GM12878 (cell line): ENCODE results near the gene DESI1. TPM values are rescaled to one million over a fixed set of nuclear protein-coding genes. Genes with fewer than 3 reads are reported as not detected.

Source experiments
- ATAC-seq: fragments of 200-7000 bp; cut with Tn5 transposase; 3 replicates; pipeline ENCODE4 v1.9.1; 2020; ENCODE audit warnings: mild to moderate bottlenecking, moderate library complexity
- BruUV-seq: library from RNA; stranded (reverse); fragments of 400-500 nt; replicated peaks from 2 replicates; lab custom pipeline; 2021; lab: Mats Ljungman, UMichigan
- CTCF ChIA-PET: fragments of 300-600 bp; sonication (Branson Sonifier 250); formaldehyde crosslinking; extraction: SDS; loops from one replicate; lab custom pipeline; 2021; ENCODE audit warnings: inconsistent platforms; lab: Yijun Ruan, JAX
- POLR2A ChIA-PET: fragments of 350-600 bp; formaldehyde crosslinking; extraction: SDS; loops from one replicate; lab custom pipeline; 2021; ENCODE audit warnings: inconsistent platforms; lab: Charles Lee
- RAD21 ChIA-PET: fragments of 300-600 bp; sonication (Branson Sonifier 250); formaldehyde crosslinking; loops from one replicate; lab custom pipeline; 2023; ENCODE audit warnings: antibody characterized with exemption; ENCODE audit not compliant: unreplicated experiment; lab: Charles Lee
- SMC1A ChIA-PET: fragments of 300-600 bp; sonication (Branson Sonifier 250); formaldehyde crosslinking; loops from one replicate; lab custom pipeline; 2023; ENCODE audit not compliant: unreplicated experiment, uncharacterized antibody; lab: Charles Lee
- DNase-seq: peaks from one replicate; pipeline ENCODE4 v3.0.0-alpha.2; 2011; ENCODE audit warnings: low read depth, low spot score
- FAIRE-seq: peaks from 3 replicates; lab custom pipeline; 2011; peaks lifted over from hg19 to GRCh38; lab: Jason Lieb, UNC
- H2AFZ ChIP-seq: 2 replicates; pipeline ENCODE4 v1.6.0; 2011; ENCODE audit warnings: low read depth, low read length, control low read depth; ENCODE audit not compliant: control insufficient read depth
- H3K27ac ChIP-seq: 2 replicates; pipeline ENCODE4 v1.5.1; 2011; ENCODE audit warnings: control low read depth; ENCODE audit not compliant: control insufficient read depth, insufficient read depth
- H3K27me3 ChIP-seq, 2 experiments: replicated peaks in 1 of 2; 2 replicates each; pipeline versions ENCODE4 v1.6.0 to v1.6.1; 2011; ENCODE audit warnings: low read length in 1 of 2; ENCODE audit not compliant: control insufficient read depth in 2 of 2, insufficient read depth in 2 of 2
- H3K36me3 ChIP-seq, 2 experiments: 2 replicates each; pipeline ENCODE4 v1.5.1; 2011; ENCODE audit warnings: low read length in 1 of 2; ENCODE audit not compliant: control insufficient read depth in 2 of 2, insufficient read depth in 2 of 2
- H3K4me1 ChIP-seq: 2 replicates; pipeline ENCODE4 v1.6.1; 2011; ENCODE audit warnings: mild to moderate bottlenecking, low read length, moderate library complexity, mixed read lengths; ENCODE audit not compliant: control insufficient read depth, insufficient read depth
- H3K4me2 ChIP-seq: 2 replicates; pipeline ENCODE4 v1.6.0; 2011; ENCODE audit warnings: control low read depth; ENCODE audit not compliant: control insufficient read depth, insufficient read depth
- H3K4me3 ChIP-seq: fragments of 200-600 bp; sonication (generic); 2 replicates; pipeline ENCODE4 v1.5.1; 2016
- H3K79me2 ChIP-seq: 2 replicates; pipeline ENCODE4 v1.6.0; 2011; ENCODE audit warnings: low read length; ENCODE audit not compliant: control insufficient read depth, insufficient read depth
- H3K9ac ChIP-seq: 2 replicates; pipeline ENCODE4 v1.8.0; 2011; ENCODE audit warnings: low read length, control low read depth, mixed read lengths; ENCODE audit not compliant: control insufficient read depth, insufficient read depth
- H3K9me3 ChIP-seq: replicated peaks from 3 replicates; pipeline ENCODE4 v1.5.1; 2011; ENCODE audit warnings: mild to moderate bottlenecking, low read length; ENCODE audit not compliant: control insufficient read depth, insufficient read depth
- H4K20me1 ChIP-seq: 2 replicates; pipeline ENCODE4 v1.6.0; 2011; ENCODE audit not compliant: control insufficient read depth, insufficient read depth
- CHD4 ChIP-seq: fragments of 200-600 bp; sonication (generic); IDR thresholded peaks from 2 replicates; pipeline ENCODE4 v1.6.1; 2016; ENCODE audit warnings: mild to moderate bottlenecking
- HCFC1 ChIP-seq: fragments of 150-350 bp; IDR thresholded peaks from 2 replicates; pipeline ENCODE4 v1.6.1; 2014; ENCODE audit warnings: low read length
- HDAC6 ChIP-seq: fragments of 200-600 bp; sonication (generic); IDR thresholded peaks from one replicate; pipeline ENCODE4 v1.8.0; 2017; ENCODE audit warnings: antibody characterized with exemption; ENCODE audit not compliant: unreplicated experiment
- IRF5 ChIP-seq: fragments of 450-650 bp; IDR thresholded peaks from 2 replicates; pipeline ENCODE4 v1.6.1; 2017; ENCODE audit warnings: borderline replicate concordance
- JUNB ChIP-seq: IDR thresholded peaks from 2 replicates; pipeline ENCODE4 v1.6.1; 2016; ENCODE audit warnings: antibody characterized with exemption, mild to moderate bottlenecking
- MXI1 ChIP-seq: fragments of 150-350 bp; IDR thresholded peaks from 2 replicates; pipeline ENCODE4 v1.6.1; 2011; ENCODE audit warnings: low read depth, mild to moderate bottlenecking, inconsistent platforms, low read length, improper control_type of control experiment
- NBN ChIP-seq: fragments of 450-650 bp; IDR thresholded peaks from 2 replicates; pipeline ENCODE4 v1.6.1; 2016
- NFYA ChIP-seq: IDR thresholded peaks from 2 replicates; pipeline ENCODE4 v1.6.1; 2011; ENCODE audit warnings: low read depth, mild to moderate bottlenecking, low read length, improper control_type of control experiment, borderline replicate concordance
- POLR2A ChIP-seq: IDR thresholded peaks from 2 replicates; pipeline ENCODE4 v1.6.1; 2011; ENCODE audit warnings: low read depth, mild to moderate bottlenecking, low read length
- RB1 ChIP-seq: fragments of 450-650 bp; formaldehyde crosslinking; IDR thresholded peaks from 2 replicates; pipeline ENCODE4 v1.6.1; 2017; ENCODE audit warnings: mild to moderate bottlenecking, borderline replicate concordance
- SRF ChIP-seq, 2 experiments: IDR thresholded peaks; 2 replicates each; pipeline ENCODE4 v1.6.1; 2011; ENCODE audit warnings: low read depth in 2 of 2, low read length in 2 of 2, mild to moderate bottlenecking in 1 of 2, moderate library complexity in 1 of 2
- STAT3 ChIP-seq: IDR thresholded peaks from 2 replicates; pipeline ENCODE4 v1.6.1; 2011; ENCODE audit warnings: low read depth, low read length, improper control_type of control experiment
- USF1 ChIP-seq: IDR thresholded peaks from 2 replicates; pipeline ENCODE4 v1.6.1; 2011; ENCODE audit warnings: borderline replicate concordance, low read depth, mild to moderate bottlenecking, moderate library complexity, mixed read lengths, low read length; ENCODE audit not compliant: insufficient read depth; ENCODE audit errors: extremely low read length
- ZZZ3 ChIP-seq: IDR thresholded peaks from 2 replicates; pipeline ENCODE4 v1.6.1; 2011; ENCODE audit warnings: low read depth; ENCODE audit not compliant: control insufficient read depth, insufficient read length
- WGBS: methylation state at CpG from one replicate; pipeline ENCODE4 v1.1.6; 2016; ENCODE audit warnings: low lambda C conversion rate; ENCODE audit not compliant: insufficient replicate concordance, insufficient coverage; ENCODE audit errors: missing lambda C conversion rate; 5-methylcytosine and 5-hydroxymethylcytosine counted together
- in situ Hi-C: fragments of 300-500 bp; cut with MboI; formaldehyde crosslinking; loops from 9 replicates; pipeline ENCODE4 v1.14.3; 2018; ENCODE audit warnings: mixed read lengths
- intact Hi-C: fragments of 100-400 bp; cut with micrococcal nuclease; formaldehyde crosslinking; loops from one replicate; pipeline ENCODE4 v1.14.2; 2022; ENCODE audit not compliant: unreplicated experiment
- polyA plus RNA-seq, 11 experiments: library from polyadenylated mRNA; depleted of rRNA in 4 of 11; unstranded in 6 of 11; stranded (reverse) in 5 of 11; fragments of >200 nt; fragmentation: Nextera tagmentation in 4 of 11; fragmentation: Illumina TruSeq in 1 of 11; extraction: Ambion mirVana in 4 of 11; extraction: Trizol in 1 of 11; gene quantifications; 1 replicate in 1 of 11; 2 replicates in 10 of 11; pipeline versions ENCODE4 v1.2.1 to v1.2.3, GENCODE V29; 2011 to 2016; ENCODE audit warnings: inconsistent platforms in 2 of 11, missing spikeins in 2 of 11, low read depth in 1 of 11
- total RNA-seq, 4 experiments: library from RNA; depleted of rRNA in 3 of 4; stranded (reverse); fragments of >200 nt in 3 of 4; fragmentation: Illumina TruSeq in 1 of 4; extraction: Trizol in 1 of 4; gene quantifications; 2 replicates each; pipeline versions ENCODE4 v1.2.1 to v1.2.3, GENCODE V29; 2013 to 2021

Gene DESI1
- total and polyA plus RNA-seq, 10 of the 15 experiments (the other 5 are each of a cell fraction or from before 2014, with no cell fraction given): 8.0 to 76.8 (median 40.6) TPM

- Histone ChIP-seq H3K27ac (no peak overlapping the region), H3K4me2 (no peak overlapping the region), H2AFZ (no peak overlapping the region), H4K20me1 (no peaks in the 10 kb centered on the region), H3K9ac (no peak overlapping the region), H3K9me3 (no peaks in the 10 kb centered on the region), H3K36me3 (peaks cover 11 to 17% of the 10 kb centered on the region in 2 experiments; a peak in 3 of 4 replicates), H3K4me3 (no peak overlapping the region), H3K79me2 (no peaks in the 10 kb centered on the region), H3K27me3 (no peaks in the 10 kb centered on the region), H3K4me1 (peaks cover 3% of the 10 kb centered on the region; the same call in 1 of the 2 replicates)
- ChIA-PET POLR2A (interaction anchor here (0.6 to 0.9 kb wide), 2 partner anchors 18 to 384 kb away, joined by 3 read pairs; no protein-coding TSS in a partner anchor), CTCF (interaction anchor here (0.5 kb wide), 1 partner anchor 36 kb away, joined by 3 read pairs; no protein-coding TSS in a partner anchor), SMC1A (no interaction called here), RAD21 (interaction anchor here (0.6 kb wide), 1 partner anchor 14 kb away, joined by 4 read pairs; no protein-coding TSS in a partner anchor)
- 86% methylated on average over 21 of the region's 21 CpGs for WGBS
- DNase-seq (no peak), ATAC-seq (no peak), FAIRE-seq (no peak)
- TSS peak; percentile 57 for BruUV-seq
- no peak for TF ChIP-seq JUNB
- TF ChIP-seq RB1: no peak
- no peak for TF ChIP-seq HCFC1
- no peak for TF ChIP-seq POLR2A
- no peak for TF ChIP-seq NFYA
- no peak for TF ChIP-seq MXI1
- TF ChIP-seq STAT3: no peak
- no peak for TF ChIP-seq HDAC6
- no peak for TF ChIP-seq SRF (IDR thresholded peaks at IDR 0.05; ENCODE audit: low read depth in 2 of 2, low read length in 2 of 2)
- TF ChIP-seq ZZZ3: no peak
- no peak for TF ChIP-seq IRF5
- TF ChIP-seq USF1: no peak
- no peak for TF ChIP-seq CHD4
- TF ChIP-seq NBN: no peak
- in situ Hi-C loops (no loop called here), intact Hi-C loops (no loop called here)
Observed at GRCh38 chr22:41668971-41669911, 48.4 kb upstream of the DESI1 start.
